Measurements from ENCODE around the gene LAMC2. TPM values are rescaled to one million over a fixed set of nuclear protein-coding genes. Genes with fewer than 3 reads are reported as not detected.
A peak's percentile ranks its signal among the peaks of the same experiment; 100 is the strongest.

The LAMC2 gene
- total RNA-seq, 1 donor: 3.3 TPM

- TF ChIP-seq CTCF (IDR thresholded peaks at IDR 0.05; ENCODE audit: extremely low read depth, low read depth, low read length): no peak
- Histone ChIP-seq H3K4me3 (ENCODE audit: insufficient read depth, low read length) (no peak overlapping the region), H3K27me3 (ENCODE audit: insufficient read depth, low read length) (no peaks in the 10 kb centered on the region), H3K27ac (ENCODE audit: low read depth, low read length) (no peak overlapping the region), H2AFZ (ENCODE audit: low read length) (peak overlapping the region; percentile 12), H3K36me3 (ENCODE audit: insufficient read depth, low read length) (no peaks in the 10 kb centered on the region), H3K79me2 (ENCODE audit: insufficient read depth, low read length) (no peaks in the 10 kb centered on the region), H3K9me3 (ENCODE audit: low read depth, low read length) (no peaks in the 10 kb centered on the region), H4K20me1 (ENCODE audit: insufficient read depth, low read length) (no peaks in the 10 kb centered on the region), H3K4me1 (ENCODE audit: insufficient read depth, low read length) (peaks cover 34% of the 10 kb centered on the region), H3K4me2 (ENCODE audit: insufficient read depth, low read length) (no peak overlapping the region)
- no peak for DNase-seq (ENCODE audit: insufficient read length, low spot score, missing footprints)
Measured at GRCh38 chr1:183161391-183161790, 24.7 kb upstream of the LAMC2 start.

GRCh38 chr1:183163316-183163715 lies 22.7 kb upstream of the LAMC2 start:
- Histone ChIP-seq H3K36me3 (ENCODE audit: insufficient read depth, low read length) (no peaks in the 10 kb centered on the region), H3K27me3 (ENCODE audit: insufficient read depth, low read length) (no peaks in the 10 kb centered on the region), H3K4me2 (ENCODE audit: insufficient read depth, low read length) (peak overlapping the region; percentile 43), H3K79me2 (ENCODE audit: insufficient read depth, low read length) (no peaks in the 10 kb centered on the region), H2AFZ (ENCODE audit: low read length) (no peak overlapping the region), H4K20me1 (ENCODE audit: insufficient read depth, low read length) (no peaks in the 10 kb centered on the region), H3K4me1 (ENCODE audit: insufficient read depth, low read length) (peaks cover 36% of the 10 kb centered on the region), H3K9me3 (ENCODE audit: low read depth, low read length) (no peaks in the 10 kb centered on the region), H3K27ac (ENCODE audit: low read depth, low read length) (peak overlapping the region; percentile 85), H3K4me3 (ENCODE audit: insufficient read depth, low read length) (no peak overlapping the region)
- DNase-seq (ENCODE audit: insufficient read length, low spot score, missing footprints): no peak
- no peak for TF ChIP-seq CTCF (IDR thresholded peaks at IDR 0.05; ENCODE audit: extremely low read depth, low read depth, low read length)

GRCh38 chr1:183164340-183164739 lies 21.7 kb upstream of the LAMC2 start:
- H3K4me2 ChIP-seq (ENCODE audit: insufficient read depth, low read length): peak overlapping the region; percentile 41
- H2AFZ ChIP-seq (ENCODE audit: low read length): no peak overlapping the region
- no peaks in the 10 kb centered on the region for H3K27me3 ChIP-seq (ENCODE audit: insufficient read depth, low read length)
- DNase-seq (ENCODE audit: insufficient read length, low spot score, missing footprints): no peak
- no peak for TF ChIP-seq CTCF (IDR thresholded peaks at IDR 0.05; ENCODE audit: extremely low read depth, low read depth, low read length)
- no peaks in the 10 kb centered on the region for H4K20me1 ChIP-seq (ENCODE audit: insufficient read depth, low read length)
- peak overlapping the region; percentile 85 for H3K27ac ChIP-seq (ENCODE audit: low read depth, low read length)
- H3K9me3 ChIP-seq (ENCODE audit: low read depth, low read length): no peaks in the 10 kb centered on the region
- peaks cover 37% of the 10 kb centered on the region for H3K4me1 ChIP-seq (ENCODE audit: insufficient read depth, low read length)
- H3K4me3 ChIP-seq (ENCODE audit: insufficient read depth, low read length): no peak overlapping the region
- no peaks in the 10 kb centered on the region for H3K79me2 ChIP-seq (ENCODE audit: insufficient read depth, low read length)
- H3K36me3 ChIP-seq (ENCODE audit: insufficient read depth, low read length): no peaks in the 10 kb centered on the region

GRCh38 chr1:183164963-183165362 lies 21.1 kb upstream of the LAMC2 start:
- TF ChIP-seq CTCF (IDR thresholded peaks at IDR 0.05; ENCODE audit: extremely low read depth, low read depth, low read length): no peak
- Histone ChIP-seq H3K9me3 (ENCODE audit: low read depth, low read length) (no peaks in the 10 kb centered on the region), H3K27ac (ENCODE audit: low read depth, low read length) (peak overlapping the region; percentile 19), H4K20me1 (ENCODE audit: insufficient read depth, low read length) (no peaks in the 10 kb centered on the region), H3K36me3 (ENCODE audit: insufficient read depth, low read length) (no peaks in the 10 kb centered on the region), H3K27me3 (ENCODE audit: insufficient read depth, low read length) (no peaks in the 10 kb centered on the region), H3K4me1 (ENCODE audit: insufficient read depth, low read length) (peaks cover 37% of the 10 kb centered on the region), H3K79me2 (ENCODE audit: insufficient read depth, low read length) (no peaks in the 10 kb centered on the region), H3K4me3 (ENCODE audit: insufficient read depth, low read length) (no peak overlapping the region), H2AFZ (ENCODE audit: low read length) (no peak overlapping the region), H3K4me2 (ENCODE audit: insufficient read depth, low read length) (no peak overlapping the region)
- no peak for DNase-seq (ENCODE audit: insufficient read length, low spot score, missing footprints)

Data from osteoblast (primary cell).